A549 treated with AZD2906 at 1 μM for 4 hours (cell line): ENCODE data around the gene SLC2A13. TPM values are rescaled to one million over a fixed set of nuclear protein-coding genes. Genes with fewer than 3 reads are reported as not detected.

ENCODE experiments used
- total RNA-seq: library from RNA; stranded (reverse); fragments of 200-300 nt; extraction: Qiagen RNA extraction; gene quantifications from 5 replicates; pipeline ENCODE4 v1.2.3, GENCODE V29; 2022

SLC2A13 gene
- total RNA-seq: 2.4 to 3.2 TPM (median 2.8 TPM) in 5 replicates

DNA sequence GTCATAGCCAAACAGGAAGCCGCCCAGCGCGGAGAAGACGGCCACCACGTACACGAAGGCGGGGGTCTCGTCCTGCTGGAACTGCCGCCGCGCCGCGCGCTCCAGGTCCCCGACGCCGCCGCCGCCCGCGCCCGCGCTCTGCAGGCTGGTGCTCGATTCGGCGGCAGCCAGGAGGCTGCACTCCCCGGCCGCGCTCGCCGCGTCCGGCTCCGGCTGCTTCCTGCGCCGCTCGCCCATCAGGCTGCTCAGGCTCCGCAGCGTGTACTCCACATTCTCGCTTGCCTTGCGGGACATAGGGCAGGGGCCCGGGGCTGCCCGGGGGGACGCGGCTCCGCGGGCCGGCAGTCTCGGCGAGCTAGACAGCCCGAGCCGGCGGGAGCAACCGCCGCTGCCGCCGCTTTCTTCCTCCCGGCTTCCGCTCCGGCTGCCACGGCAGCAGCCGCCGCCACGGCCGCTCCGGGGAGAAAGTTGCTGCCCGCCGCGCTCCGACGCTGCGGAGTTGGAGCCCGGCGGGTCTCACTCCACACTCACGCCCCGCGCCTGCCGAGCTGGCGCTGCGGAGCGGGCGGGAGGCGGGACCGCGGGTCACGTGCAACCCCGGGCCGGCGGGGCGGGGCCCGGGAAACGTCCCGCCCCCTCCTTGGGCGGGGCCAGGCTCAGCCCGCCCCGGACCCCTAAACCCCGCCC lies at the start of gene SLC2A13:
TSS of gene SLC2A13 (minus strand) at position 567 of the 687 bp plus-strand sequence. CDS start at position 294, 273 bp downstream.

Other genes with a start within 250 kb of the SLC2A13 start
- 1.2 to 1.8 TPM (median 1.4 TPM) in 5 replicates for gene LRRK2, start 118.9 kb upstream of the SLC2A13 start, total RNA-seq